Tibial nerve (tissue), 4 donors: ENCODE measurements around the gene SLC17A8.

Experiments
- EP300 ChIP-seq, 2 donors: sonication (generic); formaldehyde crosslinking; IDR thresholded peaks; one replicate each; pipeline ENCODE4 v1.6.1; 2017; ENCODE audit warnings: antibody characterized with exemption in 2 of 2, mild to moderate bottlenecking in 1 of 2
- POLR2A ChIP-seq, 2 donors: fragments of 450-650 bp; IDR thresholded peaks; one replicate each; pipeline ENCODE4 v1.6.1; 2017; ENCODE audit warnings: antibody characterized with exemption in 2 of 2, mild to moderate bottlenecking in 2 of 2, moderate library complexity in 2 of 2
- TF ChIP-seq, protein P1 (sequence below), 5 experiments: fragments of 200-600 bp in 3 of 5; fragments of 450-650 bp in 2 of 5; sonication (generic) in 3 of 5; IDR thresholded peaks; one replicate each; pipeline ENCODE4 v1.5.1; 2016 to 2019; ENCODE audit warnings: antibody characterized with exemption in 5 of 5, mild to moderate bottlenecking in 3 of 5, moderate library complexity in 2 of 5

- TF ChIP-seq, protein P1, sequence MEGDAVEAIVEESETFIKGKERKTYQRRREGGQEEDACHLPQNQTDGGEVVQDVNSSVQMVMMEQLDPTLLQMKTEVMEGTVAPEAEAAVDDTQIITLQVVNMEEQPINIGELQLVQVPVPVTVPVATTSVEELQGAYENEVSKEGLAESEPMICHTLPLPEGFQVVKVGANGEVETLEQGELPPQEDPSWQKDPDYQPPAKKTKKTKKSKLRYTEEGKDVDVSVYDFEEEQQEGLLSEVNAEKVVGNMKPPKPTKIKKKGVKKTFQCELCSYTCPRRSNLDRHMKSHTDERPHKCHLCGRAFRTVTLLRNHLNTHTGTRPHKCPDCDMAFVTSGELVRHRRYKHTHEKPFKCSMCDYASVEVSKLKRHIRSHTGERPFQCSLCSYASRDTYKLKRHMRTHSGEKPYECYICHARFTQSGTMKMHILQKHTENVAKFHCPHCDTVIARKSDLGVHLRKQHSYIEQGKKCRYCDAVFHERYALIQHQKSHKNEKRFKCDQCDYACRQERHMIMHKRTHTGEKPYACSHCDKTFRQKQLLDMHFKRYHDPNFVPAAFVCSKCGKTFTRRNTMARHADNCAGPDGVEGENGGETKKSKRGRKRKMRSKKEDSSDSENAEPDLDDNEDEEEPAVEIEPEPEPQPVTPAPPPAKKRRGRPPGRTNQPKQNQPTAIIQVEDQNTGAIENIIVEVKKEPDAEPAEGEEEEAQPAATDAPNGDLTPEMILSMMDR (IDR thresholded peaks at IDR 0.05): no peak
- no peak for TF ChIP-seq EP300 (IDR thresholded peaks at IDR 0.05)
- no peak for TF ChIP-seq POLR2A (IDR thresholded peaks at IDR 0.05)
These were observed 25.0 kb upstream of the SLC17A8 start for GRCh38 chr12:100331871-100332270.
